ENCODE measurements around the gene PREB. TPM values are rescaled to one million over a fixed set of nuclear protein-coding genes. Genes with fewer than 3 reads are reported as not detected.

PREB gene
- total RNA-seq, 1 donor = 45.2 TPM

DNA sequence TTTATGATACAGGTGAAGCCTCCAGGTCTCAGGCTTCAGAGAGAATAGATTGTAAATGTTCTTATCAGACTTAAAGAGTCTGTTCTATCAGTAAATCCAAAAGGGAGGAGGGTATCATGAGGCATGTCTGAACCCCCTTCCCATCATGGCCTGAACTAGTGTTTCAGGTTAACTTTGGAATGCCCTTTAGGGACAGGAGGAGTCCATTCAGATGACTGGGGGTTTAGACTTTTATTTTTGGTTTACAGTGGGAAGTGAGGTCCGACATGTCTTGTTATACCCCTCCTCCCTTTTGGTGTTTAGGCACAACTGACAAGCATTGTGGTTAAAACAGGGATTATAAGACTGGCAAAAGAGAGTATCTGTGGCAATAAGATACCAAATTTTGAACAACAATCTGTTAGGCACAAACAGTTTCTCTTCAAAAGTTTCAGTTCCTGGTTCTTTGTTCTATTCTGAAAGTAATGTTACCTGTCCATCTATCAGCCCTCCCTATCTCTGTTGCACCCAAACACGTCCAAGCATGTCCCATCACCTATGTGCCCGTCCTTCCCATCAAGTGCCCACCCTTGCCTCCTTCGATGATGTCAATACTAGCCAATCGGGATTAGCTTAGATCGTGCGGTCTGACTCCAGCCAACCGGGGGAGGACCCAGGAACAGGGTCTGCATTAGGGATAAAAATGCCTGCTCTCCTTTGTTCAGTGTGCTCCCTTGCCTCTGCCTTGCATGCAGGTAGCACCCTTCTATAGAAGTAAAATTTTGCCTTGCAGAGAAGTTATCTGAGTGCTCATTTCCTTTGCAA is 30.7 kb upstream of the PREB start:
- H3K4me3 ChIP-seq (ENCODE audit: insufficient read depth, low read length) = no peak overlapping the region
- H3K36me3 ChIP-seq (ENCODE audit: insufficient read depth, low read length) = no peaks in the 10 kb centered on the region
- H3K9me3 ChIP-seq (ENCODE audit: low read depth, low read length) = no peaks in the 10 kb centered on the region
- H2AFZ ChIP-seq (ENCODE audit: low read length) = no peak overlapping the region
- DNase-seq (ENCODE audit: insufficient read length, low spot score, missing footprints) = no peak
- H3K79me2 ChIP-seq (ENCODE audit: insufficient read depth, low read length) = no peaks in the 10 kb centered on the region
- no peaks in the 10 kb centered on the region for H3K27me3 ChIP-seq (ENCODE audit: insufficient read depth, low read length)
- TF ChIP-seq, protein P1, sequence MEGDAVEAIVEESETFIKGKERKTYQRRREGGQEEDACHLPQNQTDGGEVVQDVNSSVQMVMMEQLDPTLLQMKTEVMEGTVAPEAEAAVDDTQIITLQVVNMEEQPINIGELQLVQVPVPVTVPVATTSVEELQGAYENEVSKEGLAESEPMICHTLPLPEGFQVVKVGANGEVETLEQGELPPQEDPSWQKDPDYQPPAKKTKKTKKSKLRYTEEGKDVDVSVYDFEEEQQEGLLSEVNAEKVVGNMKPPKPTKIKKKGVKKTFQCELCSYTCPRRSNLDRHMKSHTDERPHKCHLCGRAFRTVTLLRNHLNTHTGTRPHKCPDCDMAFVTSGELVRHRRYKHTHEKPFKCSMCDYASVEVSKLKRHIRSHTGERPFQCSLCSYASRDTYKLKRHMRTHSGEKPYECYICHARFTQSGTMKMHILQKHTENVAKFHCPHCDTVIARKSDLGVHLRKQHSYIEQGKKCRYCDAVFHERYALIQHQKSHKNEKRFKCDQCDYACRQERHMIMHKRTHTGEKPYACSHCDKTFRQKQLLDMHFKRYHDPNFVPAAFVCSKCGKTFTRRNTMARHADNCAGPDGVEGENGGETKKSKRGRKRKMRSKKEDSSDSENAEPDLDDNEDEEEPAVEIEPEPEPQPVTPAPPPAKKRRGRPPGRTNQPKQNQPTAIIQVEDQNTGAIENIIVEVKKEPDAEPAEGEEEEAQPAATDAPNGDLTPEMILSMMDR (IDR thresholded peaks at IDR 0.05; ENCODE audit: extremely low read depth, low read depth, low read length) = no peak
- H3K27ac ChIP-seq (ENCODE audit: low read depth, low read length) = no peak overlapping the region
- no peaks in the 10 kb centered on the region for H4K20me1 ChIP-seq (ENCODE audit: insufficient read depth, low read length)
- H3K4me2 ChIP-seq (ENCODE audit: insufficient read depth, low read length) = no peak overlapping the region
- H3K4me1 ChIP-seq (ENCODE audit: insufficient read depth, low read length) = peaks cover 4% of the 10 kb centered on the region

DNA sequence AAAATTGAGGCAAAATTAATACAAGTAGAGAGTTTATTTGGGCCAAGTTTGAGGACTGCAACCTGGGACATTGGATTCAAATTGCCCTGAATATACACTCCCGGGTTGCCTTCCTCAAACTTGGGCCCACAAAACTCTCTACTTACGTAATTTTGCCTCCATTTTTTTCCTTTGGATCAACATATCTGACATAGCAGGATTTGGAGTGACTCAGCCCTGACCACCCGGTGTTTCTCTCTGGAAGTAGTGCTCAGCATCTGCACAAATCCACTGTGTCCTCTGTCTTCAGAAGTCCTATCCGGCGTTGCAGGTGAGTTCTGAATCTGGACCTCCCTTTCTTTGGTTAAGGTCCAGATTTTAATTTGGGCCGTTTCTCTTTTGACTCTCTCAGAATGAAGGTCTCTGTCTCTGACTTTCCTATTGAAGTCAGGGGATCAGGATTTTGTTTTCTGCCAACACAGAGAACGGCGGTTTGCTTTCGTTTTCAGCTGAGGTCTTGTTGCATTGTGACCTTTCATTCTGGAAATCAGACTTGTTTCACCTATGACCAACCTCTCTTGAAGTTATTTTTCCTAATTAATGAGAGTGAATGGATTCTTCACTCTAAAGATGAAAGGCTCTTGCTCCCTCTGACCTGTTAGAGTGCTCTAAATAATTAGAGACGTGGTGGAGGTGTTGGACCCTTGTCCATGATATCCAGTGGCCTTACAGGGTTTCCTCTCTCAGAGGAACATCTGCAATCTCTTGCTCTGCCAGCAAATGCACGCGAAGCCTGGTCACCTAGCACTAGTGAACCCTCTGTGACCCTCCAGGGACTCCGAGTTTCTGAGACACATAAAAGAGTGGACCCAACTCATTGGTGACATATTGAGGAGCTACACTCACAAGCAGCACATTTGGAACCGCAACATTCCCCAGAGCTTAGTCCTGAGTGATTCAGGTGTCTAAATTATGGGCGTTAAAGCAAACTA is 28.0 kb upstream of the PREB start:
- Histone ChIP-seq H2AFZ (ENCODE audit: low read length) (peak overlapping the region; percentile 72), H3K79me2 (ENCODE audit: insufficient read depth, low read length) (no peaks in the 10 kb centered on the region), H3K4me2 (ENCODE audit: insufficient read depth, low read length) (peak overlapping the region; percentile 60), H3K27ac (ENCODE audit: low read depth, low read length) (no peak overlapping the region), H4K20me1 (ENCODE audit: insufficient read depth, low read length) (no peaks in the 10 kb centered on the region), H3K9me3 (ENCODE audit: low read depth, low read length) (no peaks in the 10 kb centered on the region), H3K4me3 (ENCODE audit: insufficient read depth, low read length) (peak overlapping the region; percentile 53), H3K4me1 (ENCODE audit: insufficient read depth, low read length) (no peaks in the 10 kb centered on the region), H3K36me3 (ENCODE audit: insufficient read depth, low read length) (no peaks in the 10 kb centered on the region), H3K27me3 (ENCODE audit: insufficient read depth, low read length) (no peaks in the 10 kb centered on the region)
- TF ChIP-seq, protein P1 (IDR thresholded peaks at IDR 0.05; ENCODE audit: extremely low read depth, low read depth, low read length) = no peak
- DNase-seq (ENCODE audit: insufficient read length, low spot score, missing footprints) = no peak

DNA sequence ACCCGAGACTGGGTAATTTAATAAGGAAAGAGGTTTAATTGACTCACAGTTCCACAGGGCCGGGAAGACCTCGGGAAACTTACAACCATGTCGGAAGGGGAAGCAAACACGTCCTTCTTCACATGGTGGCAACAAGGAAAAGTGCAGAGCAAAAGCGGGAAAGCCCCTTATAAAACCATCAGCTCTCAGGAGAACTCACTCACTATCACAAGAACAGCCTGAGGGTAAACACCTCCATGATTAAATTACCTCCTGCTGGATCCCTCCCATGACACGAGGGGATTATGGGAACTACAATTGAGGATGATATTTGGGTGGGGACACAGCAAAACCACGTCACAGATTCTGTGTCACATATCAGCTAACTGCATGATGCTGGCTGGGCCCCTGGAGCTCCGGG is 25.8 kb upstream of the PREB start:
- H3K4me2 ChIP-seq (ENCODE audit: insufficient read depth, low read length) = no peak overlapping the region
- no peak overlapping the region for H3K4me3 ChIP-seq (ENCODE audit: insufficient read depth, low read length)
- H3K36me3 ChIP-seq (ENCODE audit: insufficient read depth, low read length) = no peaks in the 10 kb centered on the region
- H3K79me2 ChIP-seq (ENCODE audit: insufficient read depth, low read length) = no peaks in the 10 kb centered on the region
- no peak overlapping the region for H2AFZ ChIP-seq (ENCODE audit: low read length)
- TF ChIP-seq, protein P1 (IDR thresholded peaks at IDR 0.05; ENCODE audit: extremely low read depth, low read depth, low read length) = no peak
- H3K27ac ChIP-seq (ENCODE audit: low read depth, low read length) = no peak overlapping the region
- no peaks in the 10 kb centered on the region for H4K20me1 ChIP-seq (ENCODE audit: insufficient read depth, low read length)
- no peaks in the 10 kb centered on the region for H3K4me1 ChIP-seq (ENCODE audit: insufficient read depth, low read length)
- no peaks in the 10 kb centered on the region for H3K9me3 ChIP-seq (ENCODE audit: low read depth, low read length)
- no peaks in the 10 kb centered on the region for H3K27me3 ChIP-seq (ENCODE audit: insufficient read depth, low read length)
- DNase-seq (ENCODE audit: insufficient read length, low spot score, missing footprints) = no peak

DNA sequence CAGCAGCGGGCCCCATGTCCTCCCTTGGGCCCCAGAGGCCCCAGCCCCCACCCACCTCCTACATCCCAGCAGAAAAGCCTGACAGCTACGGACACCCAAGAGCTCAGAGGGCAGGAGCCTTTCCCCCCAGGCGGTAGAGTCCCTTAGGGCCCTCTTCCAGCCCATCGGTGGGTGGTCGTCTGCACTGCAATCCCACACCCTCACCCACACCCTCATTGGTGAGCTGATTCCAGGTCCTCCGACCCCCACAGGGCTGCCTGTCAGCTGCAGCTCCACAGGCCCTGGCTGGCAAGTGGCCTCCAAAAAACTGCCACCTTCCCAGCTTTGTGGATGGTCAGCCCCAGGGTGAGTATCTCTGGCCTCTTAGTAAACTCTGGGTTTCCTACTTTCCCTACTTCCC is 24.8 kb upstream of the PREB start:
- TF ChIP-seq, protein P1 (IDR thresholded peaks at IDR 0.05; ENCODE audit: extremely low read depth, low read depth, low read length) = no peak

More for the DNA sequence above, 24.8 kb upstream of the PREB start:
- H3K79me2 ChIP-seq (ENCODE audit: insufficient read depth, low read length) = no peaks in the 10 kb centered on the region
- H3K36me3 ChIP-seq (ENCODE audit: insufficient read depth, low read length) = no peaks in the 10 kb centered on the region
- no peaks in the 10 kb centered on the region for H3K4me1 ChIP-seq (ENCODE audit: insufficient read depth, low read length)
- H4K20me1 ChIP-seq (ENCODE audit: insufficient read depth, low read length) = no peaks in the 10 kb centered on the region
- DNase-seq (ENCODE audit: insufficient read length, low spot score, missing footprints) = no peak
- H3K9me3 ChIP-seq (ENCODE audit: low read depth, low read length) = no peaks in the 10 kb centered on the region
- H3K4me2 ChIP-seq (ENCODE audit: insufficient read depth, low read length) = no peak overlapping the region
- no peak overlapping the region for H3K4me3 ChIP-seq (ENCODE audit: insufficient read depth, low read length)
- no peak overlapping the region for H2AFZ ChIP-seq (ENCODE audit: low read length)
- H3K27me3 ChIP-seq (ENCODE audit: insufficient read depth, low read length) = no peaks in the 10 kb centered on the region
- no peak overlapping the region for H3K27ac ChIP-seq (ENCODE audit: low read depth, low read length)
